ENCODE results near the gene SOHLH2.

The SOHLH2 gene

DNA sequence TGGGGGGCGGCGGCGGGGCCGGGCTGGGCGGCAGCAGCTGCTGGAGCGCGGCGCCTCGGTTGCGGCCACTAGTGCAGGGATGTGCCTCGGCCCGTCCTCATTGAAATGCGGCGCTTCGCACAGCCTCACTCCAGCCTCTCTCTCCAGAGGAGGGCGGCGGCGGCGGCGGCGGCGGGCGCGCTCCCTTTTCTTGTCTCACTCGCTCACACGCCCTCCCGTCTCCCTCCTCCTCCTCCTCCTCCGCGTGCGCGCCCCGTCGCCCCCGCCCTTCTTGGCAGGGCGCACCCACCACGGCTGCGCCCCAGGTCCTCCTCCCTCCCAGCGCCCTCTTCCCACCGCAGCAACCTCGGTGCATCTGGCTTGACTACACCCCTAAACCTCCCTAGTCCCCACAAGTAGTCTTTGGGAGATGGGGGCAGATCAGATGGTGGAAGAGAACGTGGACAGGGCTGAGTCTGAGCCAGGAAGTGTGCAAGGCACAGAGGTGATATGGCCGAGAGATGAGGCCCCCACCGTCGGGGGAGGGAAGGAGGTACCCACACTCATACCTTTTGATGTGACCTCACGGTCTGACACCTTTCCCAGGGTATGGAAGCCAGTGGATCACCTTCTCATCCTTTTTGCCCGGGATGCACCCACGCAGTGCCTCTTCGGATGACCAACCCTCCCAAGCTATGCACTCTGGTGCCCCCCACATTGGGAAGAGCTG is 83.0 kb downstream of the SOHLH2 start, which contains the start of gene DCLK1:
TSS of gene DCLK1 (minus strand) at position 161 of the 709 bp plus-strand sequence.
- no peaks in the 10 kb centered on the region for H3K4me1 Mint-ChIP-seq
- H3K4me3 Mint-ChIP-seq = no peak within 1 kb of the TSS
- CTCF ChIA-PET = no interaction called here
- no peak for DNase-seq
- H3K9me3 Mint-ChIP-seq = no peaks in the 10 kb centered on the region
- H3K27ac Mint-ChIP-seq = no peak within 1 kb of the TSS
- H3K36me3 Mint-ChIP-seq = no peaks in the 10 kb centered on the region
- H3K27me3 Mint-ChIP-seq = peaks cover 34% of the 10 kb centered on the region

- Mint-ChIP-seq H3K4me1 (no peaks in the 10 kb centered on the region), H3K27me3 (peaks cover 34% of the 10 kb centered on the region), H3K9me3 (no peaks in the 10 kb centered on the region), H3K36me3 (no peaks in the 10 kb centered on the region), H3K4me3 (no peak overlapping the region), H3K27ac (no peak overlapping the region)
- DNase-seq = no peak
- CTCF ChIA-PET = no interaction called here
These were observed 83.7 kb downstream of the SOHLH2 start for GRCh38 chr13:36130552-36131221.

- no peak overlapping the region for H3K4me3 Mint-ChIP-seq
- no peak overlapping the region for H3K27ac Mint-ChIP-seq
- no peaks in the 10 kb centered on the region for H3K9me3 Mint-ChIP-seq
- peaks cover 34% of the 10 kb centered on the region for H3K27me3 Mint-ChIP-seq
- no peaks in the 10 kb centered on the region for H3K4me1 Mint-ChIP-seq
- no peak for DNase-seq
- CTCF ChIA-PET = no interaction called here
- H3K36me3 Mint-ChIP-seq = no peaks in the 10 kb centered on the region
These were observed 84.2 kb downstream of the SOHLH2 start for GRCh38 chr13:36130193-36130551.

- Mint-ChIP-seq H3K36me3 (no peaks in the 10 kb centered on the region), H3K9me3 (no peaks in the 10 kb centered on the region), H3K27ac (no peak overlapping the region), H3K4me1 (no peaks in the 10 kb centered on the region), H3K27me3 (peaks cover 30% of the 10 kb centered on the region), H3K4me3 (no peak overlapping the region)
- CTCF ChIA-PET = no interaction called here
- DNase-seq = no peak
These were observed 84.8 kb downstream of the SOHLH2 start for GRCh38 chr13:36129539-36129938.

DNA sequence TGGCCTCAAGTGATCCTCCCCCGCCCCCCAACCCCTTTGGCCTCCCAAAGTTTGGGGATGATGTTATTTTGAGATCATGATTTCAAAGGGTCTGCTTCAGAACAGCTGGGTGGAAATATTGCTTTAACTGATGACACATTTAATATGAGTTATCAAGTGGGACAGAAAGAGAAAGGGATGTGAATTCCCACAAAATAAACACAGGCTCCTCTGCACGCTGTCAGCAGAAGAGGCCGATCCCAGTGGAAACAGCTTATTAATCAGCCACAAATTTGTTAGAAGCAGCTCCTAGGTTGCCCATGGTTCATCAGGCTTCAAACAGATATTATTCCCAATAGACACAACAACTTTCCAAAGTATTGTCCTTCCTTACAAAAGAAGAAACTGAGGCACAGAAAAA is 87.9 kb downstream of the SOHLH2 start:
- CTCF ChIA-PET = no interaction called here
- no peak for DNase-seq
- Mint-ChIP-seq H3K9me3 (no peaks in the 10 kb centered on the region), H3K4me3 (no peak overlapping the region), H3K36me3 (no peaks in the 10 kb centered on the region), H3K4me1 (no peaks in the 10 kb centered on the region), H3K27ac (no peak overlapping the region), H3K27me3 (peaks cover 22% of the 10 kb centered on the region)

DNA sequence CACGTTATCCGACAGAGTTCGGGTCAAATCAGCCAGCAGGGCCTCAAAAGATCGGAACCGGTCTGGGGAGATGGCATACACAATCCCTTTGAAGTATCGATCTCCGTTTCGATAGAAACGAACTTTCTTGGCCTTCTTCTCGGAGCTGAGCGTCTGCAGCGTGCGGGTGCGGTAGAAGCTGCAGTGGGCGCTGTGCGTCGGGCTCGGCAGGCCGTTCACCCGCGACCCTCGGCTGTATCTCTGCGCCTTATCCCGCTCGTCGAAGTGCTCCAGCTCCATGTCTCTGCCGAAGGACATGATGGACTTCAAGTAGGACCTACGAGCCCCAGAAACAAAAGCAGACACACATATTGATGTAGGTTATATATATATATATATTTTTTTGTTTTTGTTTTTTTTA is 88.5 kb downstream of the SOHLH2 start:
- no peak for DNase-seq
- H3K36me3 Mint-ChIP-seq = no peaks in the 10 kb centered on the region
- CTCF ChIA-PET = no interaction called here
- peaks cover 16% of the 10 kb centered on the region for H3K27me3 Mint-ChIP-seq
- no peak overlapping the region for H3K4me3 Mint-ChIP-seq
- H3K9me3 Mint-ChIP-seq = no peaks in the 10 kb centered on the region
- no peak overlapping the region for H3K27ac Mint-ChIP-seq
- no peaks in the 10 kb centered on the region for H3K4me1 Mint-ChIP-seq

GRCh38 chr13:36124236-36124822 is 90.0 kb downstream of the SOHLH2 start:
- no peak for DNase-seq
- CTCF ChIA-PET = no interaction called here
- H3K27me3 Mint-ChIP-seq = peaks cover 3% of the 10 kb centered on the region
- H3K9me3 Mint-ChIP-seq = no peaks in the 10 kb centered on the region
- no peak overlapping the region for H3K4me3 Mint-ChIP-seq
- H3K4me1 Mint-ChIP-seq = no peaks in the 10 kb centered on the region
- H3K27ac Mint-ChIP-seq = no peak overlapping the region
- H3K36me3 Mint-ChIP-seq = no peaks in the 10 kb centered on the region

Data from activated naive CD4-positive, alpha-beta T cell treated with anti-CD3 and anti-CD28 coated beads, Interleukin-2, amount 10 ng/mL, durations not matched to agents 7 days and 5 days (primary cell).